CD4-positive, CD25-positive, alpha-beta regulatory T cell (primary cell): ENCODE data around the gene SEMA4G. TPM values are rescaled to one million over a fixed set of nuclear protein-coding genes. Genes with fewer than 3 reads are reported as not detected.
A peak's percentile ranks its signal among the peaks of the same experiment; 100 is the strongest.
"Not testable (repeated sequence)": the region's sequence is repeated elsewhere in the genome, so short reads cannot be mapped to it uniquely, and the experiment has no call there.

Experiments
- ATAC-seq, 2 donors: fragments of 150-1000 bp; cut with Tn5 transposase; one replicate each; pipeline ENCODE4 v1.10.0; 2021; ENCODE audit warnings: low read depth in 2 of 2, moderate number of reproducible peaks in 2 of 2, moderate library complexity in 1 of 2
- DNase-seq, 3 donors: peaks; one replicate each; pipeline versions ENCODE4 v3.0.0 to v3.0.0-alpha.2; 2012 to 2022; ENCODE audit warnings: mixed read lengths in 1 of 3
- H3K27ac ChIP-seq: one replicate; pipeline ENCODE4 v1.7.0; 2013; ENCODE audit warnings: mild to moderate bottlenecking, low read length; ENCODE audit not compliant: insufficient read depth, poor library complexity, severe bottlenecking
- H3K27me3 ChIP-seq: one replicate; pipeline ENCODE4 v1.7.0; 2013; ENCODE audit warnings: low read length; ENCODE audit not compliant: control insufficient read depth, insufficient read depth
- H3K36me3 ChIP-seq: one replicate; pipeline ENCODE4 v1.7.0; 2013; ENCODE audit warnings: mild to moderate bottlenecking, low read length, moderate library complexity; ENCODE audit not compliant: control insufficient read depth, insufficient read depth
- H3K4me1 ChIP-seq: 2 replicates; pipeline ENCODE4 v1.7.0; 2013; ENCODE audit warnings: mild to moderate bottlenecking, low read length; ENCODE audit not compliant: insufficient read depth, control insufficient read depth, poor library complexity, severe bottlenecking
- H3K4me3 ChIP-seq: one replicate; pipeline ENCODE4 v1.7.0; 2013; ENCODE audit warnings: low read depth, mild to moderate bottlenecking, low read length, moderate library complexity
- H3K9me3 ChIP-seq, 2 experiments: 1 replicate in 1 of 2; 2 replicates in 1 of 2; pipeline ENCODE4 v1.7.0; 2013; ENCODE audit warnings: low read length in 2 of 2, mild to moderate bottlenecking in 1 of 2, moderate library complexity in 1 of 2; ENCODE audit not compliant: control insufficient read depth in 2 of 2
- H3K27ac Mint-ChIP-seq, 3 donors: one replicate each; pipeline ENCODE4 v1.8.0; 2020 to 2022; ENCODE audit warnings: mild to moderate bottlenecking in 3 of 3, mixed read lengths in 3 of 3, moderate library complexity in 2 of 3
- H3K27me3 Mint-ChIP-seq: one replicate; pipeline ENCODE4 v1.8.0; 2022; ENCODE audit warnings: mild to moderate bottlenecking, mixed read lengths
- H3K36me3 Mint-ChIP-seq: one replicate; pipeline ENCODE4 v1.8.0; 2020; ENCODE audit warnings: mixed read lengths
- H3K4me1 Mint-ChIP-seq, 4 donors: one replicate each; pipeline ENCODE4 v1.8.0; 2020 to 2022; ENCODE audit warnings: mixed read lengths in 4 of 4, mild to moderate bottlenecking in 1 of 4
- H3K4me3 Mint-ChIP-seq, 4 donors: one replicate each; pipeline ENCODE4 v1.8.0; 2020 to 2022; ENCODE audit warnings: mild to moderate bottlenecking in 4 of 4, mixed read lengths in 4 of 4, moderate library complexity in 3 of 4
- H3K9me3 Mint-ChIP-seq, 7 donors: one replicate each; pipeline ENCODE4 v1.8.0; 2020 to 2022; ENCODE audit warnings: mixed read lengths in 7 of 7, mild to moderate bottlenecking in 3 of 7, moderate library complexity in 2 of 7
- polyA plus RNA-seq, 4 donors: library from polyadenylated mRNA; unstranded; fragments of 300-500 nt; fragmentation: Illumina TruSeq; gene quantifications; one replicate each; pipeline ENCODE4 v1.2.3, GENCODE V29; 2021
- total RNA-seq: library from RNA; stranded (reverse); gene quantifications from one replicate; pipeline ENCODE4 v1.2.3, GENCODE V29; 2022

SEMA4G gene
- total and polyA plus RNA-seq, 5 donors from 2014 or later = 0.61 to 1.1 TPM; not detected in 3

DNA sequence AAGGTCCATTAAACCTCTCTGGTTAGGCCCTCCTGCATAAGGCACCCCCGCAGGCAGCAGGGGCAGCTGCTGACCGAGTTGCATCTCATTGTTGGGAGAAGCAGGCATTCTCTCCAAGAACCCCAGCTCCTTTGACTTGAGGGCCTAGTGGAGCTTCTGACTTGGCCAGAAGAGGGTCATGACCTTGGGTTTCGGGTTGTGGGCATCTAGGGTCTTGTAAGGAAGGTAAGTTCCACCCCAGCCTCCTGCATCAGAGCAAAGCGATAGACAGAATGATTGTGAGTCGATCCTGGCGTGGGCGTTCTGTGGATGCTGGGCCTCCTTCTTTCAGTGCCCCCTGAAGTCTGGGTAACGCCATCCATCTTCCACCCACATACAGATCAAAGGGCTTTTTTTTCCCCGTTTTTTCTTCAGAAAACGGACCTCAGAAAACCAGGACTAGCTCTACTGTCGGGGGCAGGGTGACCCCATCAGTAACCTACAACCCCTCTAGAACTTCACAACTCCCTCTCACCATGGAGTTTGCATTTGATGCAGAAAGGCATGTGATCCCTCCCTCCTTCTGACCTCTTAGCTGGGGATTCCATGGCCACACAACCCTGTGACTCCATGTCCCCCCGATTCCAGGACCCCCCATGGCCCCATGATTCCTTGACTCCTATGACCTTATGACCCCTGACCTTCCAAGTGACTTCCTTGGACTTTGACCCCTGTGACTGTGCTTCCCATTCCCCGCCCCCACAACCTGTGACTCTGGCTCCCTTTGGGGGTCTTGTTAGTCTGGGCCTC lies 3.0 kb downstream of the SEMA4G start:
- Mint-ChIP-seq H3K4me1 (peaks cover 0 to 23% (median 7%) of the 10 kb centered on the region in 4 donors), H3K27me3 (peaks cover 13% of the 10 kb centered on the region), H3K9me3 (no peaks in the 10 kb centered on the region), H3K4me3 (peak overlapping the region in 1 of 4 donors; percentile 74), H3K36me3 (peaks cover 6% of the 10 kb centered on the region), H3K27ac (no peak overlapping the region)
- DNase-seq (no peak), ATAC-seq (no peak)
- no peaks in the 10 kb centered on the region for H3K9me3 ChIP-seq
- H3K27ac ChIP-seq = no peak overlapping the region
- no peak overlapping the region for H3K4me3 ChIP-seq
- no peaks in the 10 kb centered on the region for H3K27me3 ChIP-seq
- no peaks in the 10 kb centered on the region for H3K36me3 ChIP-seq
- peaks cover 13% of the 10 kb centered on the region for H3K4me1 ChIP-seq

DNA sequence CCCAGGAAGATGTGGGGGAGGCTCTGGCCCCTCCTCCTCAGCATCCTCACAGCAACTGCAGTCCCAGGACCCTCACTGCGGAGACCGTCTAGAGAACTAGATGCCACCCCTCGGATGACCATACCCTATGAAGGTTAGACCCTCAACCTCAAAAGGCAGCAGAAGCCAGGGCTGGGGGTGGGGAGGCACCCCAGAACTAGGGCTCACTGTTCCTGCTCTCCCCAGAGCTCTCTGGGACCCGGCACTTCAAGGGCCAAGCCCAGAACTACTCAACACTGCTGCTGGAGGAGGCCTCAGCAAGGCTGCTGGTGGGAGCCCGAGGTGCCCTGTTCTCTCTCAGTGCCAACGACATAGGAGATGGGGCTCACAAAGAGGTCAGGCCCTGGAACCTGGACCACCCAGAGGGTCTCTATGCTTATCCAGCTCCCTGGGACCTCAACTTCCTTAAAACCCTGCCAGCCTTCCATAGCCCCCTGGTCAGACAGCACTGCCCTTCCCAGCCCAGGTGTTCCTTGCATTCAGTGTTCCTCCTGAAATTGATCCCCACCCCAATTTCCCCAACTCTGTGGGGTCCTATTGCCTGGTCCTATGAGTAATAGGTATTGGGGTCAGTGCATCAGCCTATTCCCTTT lies 3.7 kb downstream of the SEMA4G start:
- Mint-ChIP-seq H3K4me1 (peaks cover 0 to 23% (median 7%) of the 10 kb centered on the region in 4 donors), H3K27me3 (peaks cover 9% of the 10 kb centered on the region), H3K27ac (no peak overlapping the region), H3K36me3 (peaks cover 6% of the 10 kb centered on the region), H3K9me3 (no peaks in the 10 kb centered on the region), H3K4me3 (peak overlapping the region in 1 of 4 donors; percentile 74)
- Histone ChIP-seq H3K4me3 (no peak overlapping the region), H3K4me1 (peaks cover 13% of the 10 kb centered on the region), H3K36me3 (no peaks in the 10 kb centered on the region), H3K27me3 (no peaks in the 10 kb centered on the region), H3K9me3 (no peaks in the 10 kb centered on the region), H3K27ac (no peak overlapping the region)
- ATAC-seq (no peak), DNase-seq (no peak)

DNA sequence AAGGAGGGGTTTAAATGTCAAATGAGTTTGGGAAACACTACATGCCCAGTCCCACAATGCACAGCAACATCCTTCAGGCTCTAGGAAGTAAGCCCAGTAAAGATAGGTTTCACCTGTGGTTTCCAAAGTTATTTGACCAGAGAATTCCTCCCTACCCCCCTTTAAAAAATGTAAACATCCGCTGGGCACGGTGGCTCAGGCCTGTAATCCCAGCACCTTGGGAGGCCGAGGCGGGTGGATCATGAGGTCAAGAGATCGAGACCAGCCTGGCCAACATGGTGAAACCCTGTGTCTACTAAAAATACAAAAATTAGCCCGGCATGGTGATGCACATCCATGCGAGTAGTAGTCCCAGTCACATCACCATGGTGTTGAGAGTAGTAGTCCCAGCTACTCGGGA lies 6.1 kb downstream of the SEMA4G start:
- H3K9me3 Mint-ChIP-seq, H3K27me3 ChIP-seq, H3K27ac ChIP-seq, H3K36me3 ChIP-seq, H3K4me1 ChIP-seq, DNase-seq, H3K4me3 ChIP-seq, H3K4me1 Mint-ChIP-seq, H3K27ac Mint-ChIP-seq, H3K27me3 Mint-ChIP-seq, ATAC-seq, H3K9me3 ChIP-seq, H3K4me3 Mint-ChIP-seq: not testable (repeated sequence)
- peaks cover 13% of the 10 kb centered on the region for H3K36me3 Mint-ChIP-seq

DNA sequence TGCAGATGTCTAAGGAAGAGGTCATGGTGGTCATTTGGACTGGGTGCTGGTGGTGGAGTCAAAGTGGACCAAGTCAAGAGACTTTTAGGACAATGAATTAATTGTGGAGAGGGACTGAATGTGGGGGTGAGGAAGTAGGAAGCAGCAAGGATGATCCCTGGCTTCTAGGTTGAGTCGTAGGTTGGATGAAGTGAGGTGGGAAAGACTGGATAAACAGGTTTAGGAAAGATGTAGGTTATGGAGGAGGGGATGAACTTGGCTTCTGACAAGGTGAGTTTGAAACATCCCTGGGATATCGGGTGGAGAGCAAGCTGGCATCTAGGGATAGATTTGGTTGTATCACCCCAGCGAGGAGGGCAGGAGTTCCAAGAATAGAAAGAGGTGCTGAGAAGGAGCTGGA lies 7.6 kb downstream of the SEMA4G start:
- no peak overlapping the region for H3K27ac ChIP-seq
- Mint-ChIP-seq H3K27me3 (peaks cover 4% of the 10 kb centered on the region), H3K27ac (peak overlapping the region in 1 of 3 donors; percentile 27), H3K4me3 (no peak overlapping the region), H3K9me3 (no peaks in the 10 kb centered on the region), H3K4me1 (no peaks in the 10 kb centered on the region), H3K36me3 (peaks cover 19% of the 10 kb centered on the region)
- no peaks in the 10 kb centered on the region for H3K4me1 ChIP-seq
- DNase-seq (no peak), ATAC-seq (no peak)
- no peaks in the 10 kb centered on the region for H3K9me3 ChIP-seq
- H3K4me3 ChIP-seq = no peak overlapping the region
- no peaks in the 10 kb centered on the region for H3K27me3 ChIP-seq
- H3K36me3 ChIP-seq = peaks cover 14% of the 10 kb centered on the region

DNA sequence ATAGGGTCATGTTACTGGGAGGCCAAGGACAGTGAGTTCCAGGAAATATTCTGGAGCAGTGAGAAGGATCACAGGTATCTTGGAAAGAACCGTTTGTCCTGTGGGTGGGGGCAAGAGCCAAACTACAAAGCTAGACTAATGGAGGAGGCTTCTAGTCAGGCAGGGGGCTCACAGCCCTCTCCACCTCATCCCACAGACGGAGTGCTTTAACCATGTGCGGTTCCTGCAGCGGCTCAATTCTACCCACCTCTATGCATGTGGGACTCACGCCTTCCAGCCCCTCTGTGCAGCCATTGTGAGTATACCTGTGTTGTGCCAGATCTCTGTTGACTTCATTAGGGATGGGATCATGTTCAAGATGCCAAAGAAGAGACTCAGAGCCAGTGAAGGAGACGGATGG lies 8.1 kb downstream of the SEMA4G start:
- Mint-ChIP-seq H3K4me1 (no peaks in the 10 kb centered on the region), H3K27ac (no peak overlapping the region), H3K27me3 (peaks cover 4% of the 10 kb centered on the region), H3K36me3 (peaks cover 24% of the 10 kb centered on the region), H3K9me3 (no peaks in the 10 kb centered on the region), H3K4me3 (no peak overlapping the region)
- Histone ChIP-seq H3K9me3 (no peaks in the 10 kb centered on the region), H3K4me3 (no peak overlapping the region), H3K27me3 (no peaks in the 10 kb centered on the region), H3K4me1 (no peaks in the 10 kb centered on the region), H3K36me3 (peaks cover 14% of the 10 kb centered on the region), H3K27ac (no peak overlapping the region)
- ATAC-seq (no peak), DNase-seq (no peak)

DNA sequence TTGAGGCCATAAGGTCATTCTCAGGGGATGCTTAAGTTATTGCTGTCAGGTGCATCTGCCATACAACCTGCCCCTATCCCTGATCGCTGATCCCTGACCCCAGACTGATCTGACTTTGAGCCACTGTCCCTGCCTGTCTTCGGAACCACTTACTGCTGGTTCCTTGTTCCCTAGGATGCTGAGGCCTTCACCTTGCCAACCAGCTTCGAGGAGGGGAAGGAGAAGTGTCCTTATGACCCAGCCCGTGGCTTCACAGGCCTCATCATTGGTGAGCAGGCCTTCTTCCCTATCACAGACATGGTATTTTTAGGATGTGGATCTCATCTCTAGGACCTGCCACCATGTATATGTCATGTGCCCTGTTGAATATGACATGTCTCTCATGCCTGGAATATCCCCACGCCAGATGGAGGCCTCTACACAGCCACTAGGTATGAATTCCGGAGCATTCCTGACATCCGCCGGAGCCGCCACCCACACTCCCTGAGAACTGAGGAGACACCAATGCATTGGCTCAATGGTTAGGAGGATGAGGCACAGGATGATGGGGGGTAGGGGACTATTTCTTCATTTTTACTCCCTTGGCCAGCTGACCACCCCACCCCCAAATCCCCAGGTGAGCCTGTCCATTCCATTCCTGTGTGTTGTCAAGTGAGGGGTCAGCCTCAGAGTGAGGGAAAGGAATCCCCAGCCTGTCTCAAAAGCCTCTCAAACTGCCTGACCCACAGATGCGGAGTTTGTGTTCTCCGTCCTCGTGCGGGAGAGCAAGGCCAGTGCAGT lies 9.0 kb downstream of the SEMA4G start:
- no peak overlapping the region for H3K27ac Mint-ChIP-seq
- no peaks in the 10 kb centered on the region for H3K9me3 Mint-ChIP-seq
- no peaks in the 10 kb centered on the region for H3K4me1 ChIP-seq
- H3K27ac ChIP-seq = no peak overlapping the region
- H3K9me3 ChIP-seq = no peaks in the 10 kb centered on the region
- H3K4me1 Mint-ChIP-seq = peaks cover 0 to 4% (median 1%) of the 10 kb centered on the region in 4 donors
- H3K27me3 ChIP-seq = no peaks in the 10 kb centered on the region
- no peak for DNase-seq
- ATAC-seq = no peak
- no peak overlapping the region for H3K4me3 Mint-ChIP-seq
- H3K36me3 ChIP-seq = peaks cover 20% of the 10 kb centered on the region
- H3K27me3 Mint-ChIP-seq = peaks cover 3% of the 10 kb centered on the region
- H3K4me3 ChIP-seq = no peak overlapping the region
- peaks cover 30% of the 10 kb centered on the region for H3K36me3 Mint-ChIP-seq

DNA sequence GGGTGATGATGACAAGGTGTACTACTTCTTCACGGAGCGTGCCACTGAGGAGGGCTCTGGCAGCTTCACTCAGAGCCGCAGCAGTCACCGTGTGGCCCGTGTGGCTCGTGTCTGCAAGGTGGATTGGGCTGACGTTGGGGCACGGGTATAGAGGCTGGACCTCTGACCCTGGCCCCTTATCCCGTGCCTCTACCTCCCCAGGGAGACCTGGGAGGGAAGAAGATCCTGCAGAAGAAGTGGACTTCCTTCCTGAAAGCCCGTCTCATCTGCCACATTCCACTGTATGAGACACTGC lies 9.5 kb downstream of the SEMA4G start:
- H3K9me3 Mint-ChIP-seq = no peaks in the 10 kb centered on the region
- Histone ChIP-seq H3K9me3 (no peaks in the 10 kb centered on the region), H3K36me3 (peaks cover 21% of the 10 kb centered on the region), H3K4me3 (no peak overlapping the region), H3K27ac (no peak overlapping the region), H3K27me3 (no peaks in the 10 kb centered on the region), H3K4me1 (no peaks in the 10 kb centered on the region)
- H3K36me3 Mint-ChIP-seq = peaks cover 30% of the 10 kb centered on the region
- H3K4me1 Mint-ChIP-seq = peaks cover 0 to 4% (median 1%) of the 10 kb centered on the region in 4 donors
- ATAC-seq (no peak), DNase-seq (no peak)
- no peaks in the 10 kb centered on the region for H3K27me3 Mint-ChIP-seq
- H3K27ac Mint-ChIP-seq = no peak overlapping the region
- H3K4me3 Mint-ChIP-seq = no peak overlapping the region
